ENCODE data around the gene SPON2. TPM values are rescaled to one million over a fixed set of nuclear protein-coding genes. Genes with fewer than 3 reads are reported as not detected.

Gene SPON2
- total and polyA plus RNA-seq, 9 donors = 40.9 to 87.8 (median 58.5) TPM

DNA sequence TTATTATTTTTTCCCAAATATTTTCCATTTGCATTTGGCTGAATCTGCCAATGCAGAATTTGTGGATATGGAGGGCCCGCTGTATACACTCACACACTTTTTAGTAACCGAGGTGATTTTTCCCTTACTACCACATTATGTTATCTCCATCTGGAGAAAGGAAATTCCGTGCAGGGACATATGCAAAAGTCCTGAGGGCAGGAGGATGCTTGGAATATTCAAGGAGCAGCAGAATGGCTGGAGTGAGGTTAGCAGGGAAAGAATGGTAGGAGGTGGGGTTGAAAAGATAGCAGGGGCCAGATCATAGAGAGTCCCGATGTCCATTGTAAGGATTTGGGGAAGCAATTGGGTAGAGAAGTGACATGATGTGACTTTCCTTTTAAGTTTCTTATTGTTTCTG is 47.6 kb downstream of the SPON2 start:
- no peaks in the 10 kb centered on the region for H3K9me3 ChIP-seq (replicated peaks; ENCODE audit: control insufficient read depth, low read depth, low read length)
- H3K27ac ChIP-seq (ENCODE audit: low read length) = no peak overlapping the region
- H3K36me3 ChIP-seq (ENCODE audit: control insufficient read depth, insufficient read depth, low read length) = no peaks in the 10 kb centered on the region
- no peaks in the 10 kb centered on the region for H3K27me3 ChIP-seq (ENCODE audit: control insufficient read depth, insufficient read depth, low read length)
- no peaks in the 10 kb centered on the region for H3K4me1 ChIP-seq (ENCODE audit: control insufficient read depth, insufficient read depth, low read length)
- DNase-seq = no peak
- WGBS (ENCODE audit: insufficient coverage) = 83% methylated on average over 1 of the region's 4 CpGs
- H3K4me3 ChIP-seq (ENCODE audit: low read length) = no peak overlapping the region

DNA sequence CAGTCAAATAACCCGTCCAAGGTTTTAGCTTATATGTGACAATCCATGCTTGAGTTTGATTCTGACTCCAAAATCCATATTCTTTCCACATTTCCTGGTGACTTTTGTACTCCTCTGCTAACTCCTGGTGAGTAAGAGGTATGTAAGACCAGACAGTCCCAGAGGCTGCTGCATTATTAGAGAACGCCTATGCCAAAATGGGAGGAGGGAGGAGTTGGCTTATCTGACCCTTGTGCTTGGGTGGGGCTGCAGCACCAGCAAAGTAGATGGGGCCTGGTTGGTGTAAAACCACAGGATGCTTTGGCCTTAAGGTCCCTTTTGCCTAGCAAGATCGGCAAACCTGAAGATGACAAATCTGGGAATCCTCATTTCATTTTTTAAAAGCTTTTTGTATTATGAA is 49.9 kb downstream of the SPON2 start:
- Histone ChIP-seq H3K9me3 (replicated peaks; ENCODE audit: control insufficient read depth, low read depth, low read length) (no peaks in the 10 kb centered on the region), H3K27me3 (ENCODE audit: control insufficient read depth, insufficient read depth, low read length) (no peaks in the 10 kb centered on the region), H3K4me1 (ENCODE audit: control insufficient read depth, insufficient read depth, low read length) (no peaks in the 10 kb centered on the region), H3K36me3 (ENCODE audit: control insufficient read depth, insufficient read depth, low read length) (no peaks in the 10 kb centered on the region), H3K4me3 (ENCODE audit: low read length) (no peak overlapping the region), H3K27ac (ENCODE audit: low read length) (no peak overlapping the region)
- no peak for DNase-seq
- no CpG with 5 or more reads among the region's 3 CpGs for WGBS (ENCODE audit: insufficient coverage)

Other genes starting within 250 kb of the SPON2 start
- 30.4 TPM for gene GAK, start 240.3 kb downstream of the SPON2 start, total RNA-seq
- gene GAK, start 240.3 kb downstream of the SPON2 start, polyA plus RNA-seq (ENCODE audit: insufficient read depth in 1 of 8, insufficient read length in 8 of 8, low replicate concordance in 1 of 8) = 10 to 100 TPM; 26.4 to 44.0 (median 35.2) TPM
- 9.8 TPM for gene TMEM175, start 240.1 kb downstream of the SPON2 start, total RNA-seq
- gene TMEM175, start 240.1 kb downstream of the SPON2 start, polyA plus RNA-seq (ENCODE audit: insufficient read depth in 1 of 8, insufficient read length in 8 of 8, low replicate concordance in 1 of 8) = 10 to 100 TPM; 15.9 to 22.2 (median 18.8) TPM
- gene DGKQ, start 199.0 kb downstream of the SPON2 start, total RNA-seq = 3.9 TPM
- gene DGKQ, start 199.0 kb downstream of the SPON2 start, polyA plus RNA-seq (ENCODE audit: insufficient read depth in 1 of 8, insufficient read length in 8 of 8, low replicate concordance in 1 of 8) = 1 to 10 TPM; 4.5 to 7.8 (median 4.7) TPM
- 11.4 TPM for gene IDUA, start 185.5 kb downstream of the SPON2 start, total RNA-seq
- 10 to 100 TPM; 11.5 to 21.0 (median 14.4) TPM for gene IDUA, start 185.5 kb downstream of the SPON2 start, polyA plus RNA-seq (ENCODE audit: insufficient read depth in 1 of 8, insufficient read length in 8 of 8, low replicate concordance in 1 of 8)
- gene SLC26A1, start 179.2 kb downstream of the SPON2 start, total RNA-seq = 0.58 TPM
- gene SLC26A1, start 179.2 kb downstream of the SPON2 start, polyA plus RNA-seq (ENCODE audit: insufficient read depth in 1 of 8, insufficient read length in 8 of 8, low replicate concordance in 1 of 8) = 1 to 10 TPM; 2.2 to 5.3 (median 3.5) TPM
- 97.6 TPM for gene FGFRL1, start 161.0 kb downstream of the SPON2 start, total RNA-seq
- 100 to 1,000 TPM in 7 of 8 donors, 10 to 100 TPM in 1; 90.4 to 203 (median 170) TPM for gene FGFRL1, start 161.0 kb downstream of the SPON2 start, polyA plus RNA-seq (ENCODE audit: insufficient read depth in 1 of 8, insufficient read length in 8 of 8, low replicate concordance in 1 of 8)
- gene RNF212, start 59.0 kb downstream of the SPON2 start, total RNA-seq = 3.2 TPM
- 1 to 10 TPM; 2.3 to 6.0 (median 4.4) TPM for gene RNF212, start 59.0 kb downstream of the SPON2 start, polyA plus RNA-seq (ENCODE audit: insufficient read depth in 1 of 8, insufficient read length in 8 of 8, low replicate concordance in 1 of 8)
- 81.9 TPM for gene CTBP1, start 76.5 kb upstream of the SPON2 start, total RNA-seq
- 100 to 1,000 TPM; 101 to 146 (median 122) TPM for gene CTBP1, start 76.5 kb upstream of the SPON2 start, polyA plus RNA-seq (ENCODE audit: insufficient read depth in 1 of 8, insufficient read length in 8 of 8, low replicate concordance in 1 of 8)
- 30.5 TPM for gene MAEA, start 117.3 kb upstream of the SPON2 start, total RNA-seq
- 10 to 100 TPM; 31.3 to 49.6 (median 41.1) TPM for gene MAEA, start 117.3 kb upstream of the SPON2 start, polyA plus RNA-seq (ENCODE audit: insufficient read depth in 1 of 8, insufficient read length in 8 of 8, low replicate concordance in 1 of 8)
- 5.9 TPM for gene UVSSA, start 174.6 kb upstream of the SPON2 start, total RNA-seq
- gene UVSSA, start 174.6 kb upstream of the SPON2 start, polyA plus RNA-seq (ENCODE audit: insufficient read depth in 1 of 8, insufficient read length in 8 of 8, low replicate concordance in 1 of 8) = 10 to 100 TPM in 2 of 8 donors, 1 to 10 TPM in 6; 5.5 to 13.6 (median 9.1) TPM
- gene NKX1-1, start 233.9 kb upstream of the SPON2 start, total RNA-seq = not detected
- not detected for gene NKX1-1, start 233.9 kb upstream of the SPON2 start, polyA plus RNA-seq (ENCODE audit: insufficient read depth in 1 of 8, insufficient read length in 8 of 8, low replicate concordance in 1 of 8)